ENCODE measurements around the gene LILRB4. TPM values are rescaled to one million over a fixed set of nuclear protein-coding genes. Genes with fewer than 3 reads are reported as not detected.

The LILRB4 gene
- total and polyA plus RNA-seq, 4 donors = 1.9 to 5.0 (median 3.4) TPM

- Histone ChIP-seq H3K4me1 (ENCODE audit: control insufficient read depth in 4 of 4, insufficient read depth in 4 of 4, low read length in 3 of 4) (no peaks in the 10 kb centered on the region), H3K4me3 (ENCODE audit: low read depth in 1 of 3, low read length in 3 of 3) (no peak overlapping the region), H3K27ac (ENCODE audit: low read depth in 1 of 2, low read length in 2 of 2) (no peak overlapping the region), H3K27me3 (ENCODE audit: control insufficient read depth in 4 of 4, insufficient read depth in 4 of 4, low read length in 3 of 4) (peaks cover 0 to 4% (median under 1%) of the 10 kb centered on the region in 4 donors), H3K9ac (ENCODE audit: low read depth in 1 of 2, low read length in 2 of 2) (no peak overlapping the region), H3K9me3 (ENCODE audit: control insufficient read depth in 4 of 4, low read length in 3 of 4) (no peaks in the 10 kb centered on the region), H3K36me3 (ENCODE audit: control insufficient read depth in 4 of 4, insufficient read depth in 3 of 4, low read depth in 1 of 4, low read length in 3 of 4) (no peaks in the 10 kb centered on the region)
- TF ChIP-seq MAX (IDR thresholded peaks at IDR 0.05) = no peak
- no peak for TF ChIP-seq HNF4G (IDR thresholded peaks at IDR 0.05)
- TF ChIP-seq CTCF (IDR thresholded peaks at IDR 0.05; ENCODE audit: low read depth, low read length, missing input control) = no peak
- no peak for TF ChIP-seq NR2F2 (IDR thresholded peaks at IDR 0.05)
- no peak for TF ChIP-seq JUND (IDR thresholded peaks at IDR 0.05)
- no peak for DNase-seq (ENCODE audit: low spot score)
- 70% methylated on average over 5 of the region's 5 CpGs for WGBS
Measured at GRCh38 chr19:54694648-54695047, 31.9 kb downstream of the LILRB4 start.

GRCh38 chr19:54696117-54696548 is 33.3 kb downstream of the LILRB4 start:
- Histone ChIP-seq H3K36me3 (ENCODE audit: control insufficient read depth in 4 of 4, insufficient read depth in 3 of 4, low read depth in 1 of 4, low read length in 3 of 4) (no peaks in the 10 kb centered on the region), H3K4me3 (ENCODE audit: low read depth in 1 of 3, low read length in 3 of 3) (no peak overlapping the region), H3K27ac (ENCODE audit: low read depth in 1 of 2, low read length in 2 of 2) (no peak overlapping the region), H3K9me3 (ENCODE audit: control insufficient read depth in 4 of 4, low read length in 3 of 4) (no peaks in the 10 kb centered on the region), H3K27me3 (ENCODE audit: control insufficient read depth in 4 of 4, insufficient read depth in 4 of 4, low read length in 3 of 4) (peaks cover 0 to 5% (median 2%) of the 10 kb centered on the region in 4 donors), H3K9ac (ENCODE audit: low read depth in 1 of 2, low read length in 2 of 2) (no peak overlapping the region), H3K4me1 (ENCODE audit: control insufficient read depth in 4 of 4, insufficient read depth in 4 of 4, low read length in 3 of 4) (no peaks in the 10 kb centered on the region)
- TF ChIP-seq GABPA (IDR thresholded peaks at IDR 0.05 in 1 of 2, conservative IDR thresholded peaks at IDR 0.05 in 1 of 2) = no peak
- no peak for TF ChIP-seq TAF1 (conservative IDR thresholded peaks at IDR 0.05)
- TF ChIP-seq REST (IDR thresholded peaks at IDR 0.05) = no peak
- TF ChIP-seq FOXA1 (IDR thresholded peaks at IDR 0.05) = no peak
- TF ChIP-seq ZBTB33 (IDR thresholded peaks at IDR 0.05) = no peak
- no peak for TF ChIP-seq JUND (IDR thresholded peaks at IDR 0.05)
- no peak for TF ChIP-seq RAD21 (IDR thresholded peaks at IDR 0.05)
- no peak for TF ChIP-seq FOXA2 (IDR thresholded peaks at IDR 0.05)
- no peak for TF ChIP-seq CTCF (IDR thresholded peaks at IDR 0.05; ENCODE audit: low read depth, low read length, missing input control)
- TF ChIP-seq EGR1 (IDR thresholded peaks at IDR 0.05; ENCODE audit: low read depth in 2 of 2) = no peak
- TF ChIP-seq ATF3 (IDR thresholded peaks at IDR 0.05) = no peak
- no peak for TF ChIP-seq RXRA (IDR thresholded peaks at IDR 0.05)
- TF ChIP-seq SP1 (IDR thresholded peaks at IDR 0.05) = no peak
- TF ChIP-seq YY1 (IDR thresholded peaks at IDR 0.05) = no peak
- TF ChIP-seq MAX (IDR thresholded peaks at IDR 0.05) = no peak
- no peak for TF ChIP-seq HNF4A (conservative IDR thresholded peaks at IDR 0.05)
- TF ChIP-seq NR2F2 (IDR thresholded peaks at IDR 0.05) = no peak
- TF ChIP-seq HNF4G (IDR thresholded peaks at IDR 0.05) = no peak
- no peak for DNase-seq (ENCODE audit: low spot score)
- 57% methylated on average over 8 of the region's 8 CpGs for WGBS
